Measurements from ENCODE around the gene MYO7A. TPM values are rescaled to one million over a fixed set of nuclear protein-coding genes. Genes with fewer than 3 reads are reported as not detected.

Gene MYO7A
- total RNA-seq, 1 donor from 2014 or later: 0.97 TPM

DNA sequence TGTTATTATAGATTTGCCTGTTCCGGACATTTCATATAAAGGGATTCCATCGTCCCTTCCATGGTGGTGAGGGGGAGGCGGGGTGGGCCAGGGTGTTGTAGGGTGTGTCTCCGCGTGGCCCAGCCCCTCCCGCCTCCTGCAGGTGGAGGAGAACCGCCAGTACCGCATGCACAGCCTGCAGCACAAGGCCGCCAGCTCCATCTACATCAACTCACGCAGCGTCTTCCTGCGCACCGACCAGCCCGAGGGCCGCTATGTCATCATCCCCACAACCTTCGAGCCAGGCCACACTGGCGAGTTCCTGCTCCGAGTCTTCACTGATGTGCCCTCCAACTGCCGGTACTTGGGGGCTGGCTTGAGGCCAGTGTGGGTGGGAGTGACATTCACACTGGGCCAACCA lies 7.5 kb upstream of the MYO7A start:
- Mint-ChIP-seq H3K27me3 (ENCODE audit: insufficient read depth, low read depth) (peaks cover 6% of the 10 kb centered on the region), H3K9me3 (no peaks in the 10 kb centered on the region), H3K4me3 (no peak overlapping the region), H3K4me1 (peaks cover 14% of the 10 kb centered on the region), H3K27ac (no peak overlapping the region), H3K36me3 (peaks cover 4% of the 10 kb centered on the region)
- DNase-seq (ENCODE audit: low spot score): no peak
- Histone ChIP-seq H3K27ac (no peak overlapping the region), H3K79me2 (ENCODE audit: low read depth) (no peaks in the 10 kb centered on the region), H3K4me1 (no peaks in the 10 kb centered on the region), H3K4me2 (no peak overlapping the region), H3K36me3 (no peaks in the 10 kb centered on the region), H3K9me3 (ENCODE audit: low read depth) (no peaks in the 10 kb centered on the region), H3K9ac (no peak overlapping the region), H3F3A (ENCODE audit: low read depth) (no peaks in the 10 kb centered on the region), H4K20me1 (ENCODE audit: low read depth) (no peaks in the 10 kb centered on the region), H3K4me3 (no peak overlapping the region), H2AFZ (replicated peaks) (no peak overlapping the region), H3K27me3 (no peaks in the 10 kb centered on the region)
- TF ChIP-seq EZH2 (IDR thresholded peaks at IDR 0.05) (no peak), EZH2phosphoT487 (IDR thresholded peaks at IDR 0.05) (no peak)
- TF ChIP-seq, protein P1, sequence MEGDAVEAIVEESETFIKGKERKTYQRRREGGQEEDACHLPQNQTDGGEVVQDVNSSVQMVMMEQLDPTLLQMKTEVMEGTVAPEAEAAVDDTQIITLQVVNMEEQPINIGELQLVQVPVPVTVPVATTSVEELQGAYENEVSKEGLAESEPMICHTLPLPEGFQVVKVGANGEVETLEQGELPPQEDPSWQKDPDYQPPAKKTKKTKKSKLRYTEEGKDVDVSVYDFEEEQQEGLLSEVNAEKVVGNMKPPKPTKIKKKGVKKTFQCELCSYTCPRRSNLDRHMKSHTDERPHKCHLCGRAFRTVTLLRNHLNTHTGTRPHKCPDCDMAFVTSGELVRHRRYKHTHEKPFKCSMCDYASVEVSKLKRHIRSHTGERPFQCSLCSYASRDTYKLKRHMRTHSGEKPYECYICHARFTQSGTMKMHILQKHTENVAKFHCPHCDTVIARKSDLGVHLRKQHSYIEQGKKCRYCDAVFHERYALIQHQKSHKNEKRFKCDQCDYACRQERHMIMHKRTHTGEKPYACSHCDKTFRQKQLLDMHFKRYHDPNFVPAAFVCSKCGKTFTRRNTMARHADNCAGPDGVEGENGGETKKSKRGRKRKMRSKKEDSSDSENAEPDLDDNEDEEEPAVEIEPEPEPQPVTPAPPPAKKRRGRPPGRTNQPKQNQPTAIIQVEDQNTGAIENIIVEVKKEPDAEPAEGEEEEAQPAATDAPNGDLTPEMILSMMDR (IDR thresholded peaks at IDR 0.05): no peak

DNA sequence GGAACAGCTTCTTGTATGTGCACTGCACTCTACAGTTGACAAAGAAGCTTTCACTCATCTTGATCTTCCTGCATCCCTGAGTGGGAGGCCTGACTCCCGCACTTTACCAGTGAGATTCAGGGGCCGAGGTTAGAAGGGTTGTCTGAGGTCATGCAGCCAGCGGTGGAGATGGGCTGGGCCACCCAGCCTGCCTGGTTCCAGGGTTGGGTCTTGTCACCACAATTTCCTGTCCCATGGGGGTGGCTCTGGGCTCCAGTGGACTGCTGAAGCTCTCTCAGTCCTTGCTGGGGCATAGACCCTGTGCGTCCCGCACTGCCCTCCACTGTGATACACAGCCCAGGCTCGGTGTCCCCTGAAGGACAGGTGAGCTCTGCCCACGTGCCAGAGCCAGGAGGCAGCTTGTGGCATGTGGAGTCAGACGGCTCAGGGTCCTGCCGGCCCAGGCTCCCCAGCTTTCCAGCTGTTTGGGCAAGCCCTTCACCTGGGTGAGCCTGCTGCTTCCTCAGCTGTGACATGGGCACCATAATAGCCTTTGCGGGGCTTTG lies 6.9 kb upstream of the MYO7A start:
- TF ChIP-seq EZH2 (IDR thresholded peaks at IDR 0.05) (no peak), EZH2phosphoT487 (IDR thresholded peaks at IDR 0.05) (no peak)
- TF ChIP-seq, protein P1 (IDR thresholded peaks at IDR 0.05): no peak
- no peaks in the 10 kb centered on the region for H3K79me2 ChIP-seq (ENCODE audit: low read depth)
- H3K9ac ChIP-seq: no peak overlapping the region
- H3K36me3 ChIP-seq: no peaks in the 10 kb centered on the region
- H3K4me2 ChIP-seq: no peak overlapping the region
- no peak overlapping the region for H2AFZ ChIP-seq (replicated peaks)
- DNase-seq (ENCODE audit: low spot score): no peak
- peaks cover 6% of the 10 kb centered on the region for H3K27me3 Mint-ChIP-seq (ENCODE audit: insufficient read depth, low read depth)
- H3K27ac ChIP-seq: no peak overlapping the region
- no peaks in the 10 kb centered on the region for H3K9me3 ChIP-seq (ENCODE audit: low read depth)
- H3F3A ChIP-seq (ENCODE audit: low read depth): no peaks in the 10 kb centered on the region
- no peaks in the 10 kb centered on the region for H3K27me3 ChIP-seq
- H3K4me3 Mint-ChIP-seq: no peak overlapping the region
- H3K9me3 Mint-ChIP-seq: no peaks in the 10 kb centered on the region
- no peak overlapping the region for H3K4me3 ChIP-seq
- no peak overlapping the region for H3K27ac Mint-ChIP-seq
- H4K20me1 ChIP-seq (ENCODE audit: low read depth): no peaks in the 10 kb centered on the region
- H3K4me1 Mint-ChIP-seq: peaks cover 15% of the 10 kb centered on the region
- no peaks in the 10 kb centered on the region for H3K4me1 ChIP-seq
- H3K36me3 Mint-ChIP-seq: peaks cover 4% of the 10 kb centered on the region

DNA sequence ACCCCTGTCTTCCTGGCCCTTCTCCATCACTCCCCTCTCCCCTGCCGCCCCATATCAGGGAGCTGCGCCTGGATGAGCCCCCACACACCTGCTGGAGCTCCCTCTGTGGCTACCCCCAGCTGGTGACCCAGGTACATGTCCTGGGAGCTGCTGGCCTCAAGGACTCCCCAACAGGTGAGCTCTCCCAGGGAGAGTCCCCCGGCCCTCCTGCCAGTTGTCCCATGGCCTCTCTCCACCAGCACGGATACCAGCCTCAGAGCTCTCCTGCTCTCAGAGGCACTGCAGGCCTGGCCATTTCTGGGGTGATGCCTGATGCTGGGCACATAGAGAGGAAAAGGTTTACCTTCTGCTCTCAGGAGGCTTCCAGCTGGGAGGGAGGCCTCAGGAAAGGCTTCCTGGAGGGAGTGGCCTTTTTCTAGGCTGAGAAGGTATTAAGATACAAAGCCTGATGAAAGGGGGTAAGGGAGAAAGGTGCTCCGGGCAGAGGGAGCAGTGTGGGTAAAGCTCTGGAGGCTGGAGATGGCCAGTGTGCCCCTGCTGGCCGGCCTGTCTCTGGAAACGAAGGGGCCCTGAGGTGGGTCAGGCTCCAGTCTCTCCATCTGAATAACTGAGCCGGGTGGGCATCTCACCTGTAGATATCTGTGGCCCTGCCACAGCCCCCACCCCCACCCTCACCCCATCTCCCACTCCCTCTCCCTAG lies 6.0 kb upstream of the MYO7A start:
- H3K36me3 ChIP-seq: no peaks in the 10 kb centered on the region
- TF ChIP-seq, protein P1 (IDR thresholded peaks at IDR 0.05): no peak
- TF ChIP-seq EZH2 (IDR thresholded peaks at IDR 0.05): no peak
- no peak for TF ChIP-seq EZH2phosphoT487 (IDR thresholded peaks at IDR 0.05)
- DNase-seq (ENCODE audit: low spot score): no peak
- Mint-ChIP-seq H3K4me3 (no peak overlapping the region), H3K9me3 (no peaks in the 10 kb centered on the region), H3K4me1 (peaks cover 16% of the 10 kb centered on the region), H3K36me3 (peaks cover 4% of the 10 kb centered on the region), H3K27ac (no peak overlapping the region), H3K27me3 (ENCODE audit: insufficient read depth, low read depth) (peaks cover 9% of the 10 kb centered on the region)
- no peak overlapping the region for H3K4me2 ChIP-seq
- no peaks in the 10 kb centered on the region for H3K4me1 ChIP-seq
- H3K27me3 ChIP-seq: no peaks in the 10 kb centered on the region
- H3K9ac ChIP-seq: no peak overlapping the region
- H3K9me3 ChIP-seq (ENCODE audit: low read depth): no peaks in the 10 kb centered on the region
- H4K20me1 ChIP-seq (ENCODE audit: low read depth): no peaks in the 10 kb centered on the region
- H3K79me2 ChIP-seq (ENCODE audit: low read depth): no peaks in the 10 kb centered on the region
- H2AFZ ChIP-seq (replicated peaks): no peak overlapping the region
- no peak overlapping the region for H3K27ac ChIP-seq
- no peaks in the 10 kb centered on the region for H3F3A ChIP-seq (ENCODE audit: low read depth)
- H3K4me3 ChIP-seq: no peak overlapping the region
